DMS53 treated with DMSO at 0.1 percent for 48 hours (cell line): ENCODE results near the gene AADACL3.
"Not testable (repeated sequence)": the region's sequence is repeated elsewhere in the genome, so short reads cannot be mapped to it uniquely, and the experiment has no call there.

Experiments
- DNase-seq: peaks from one replicate; lab custom pipeline; 2025; ENCODE audit not compliant: unreplicated experiment; lab: John Stamatoyannopoulos, UW

Gene AADACL3

DNA sequence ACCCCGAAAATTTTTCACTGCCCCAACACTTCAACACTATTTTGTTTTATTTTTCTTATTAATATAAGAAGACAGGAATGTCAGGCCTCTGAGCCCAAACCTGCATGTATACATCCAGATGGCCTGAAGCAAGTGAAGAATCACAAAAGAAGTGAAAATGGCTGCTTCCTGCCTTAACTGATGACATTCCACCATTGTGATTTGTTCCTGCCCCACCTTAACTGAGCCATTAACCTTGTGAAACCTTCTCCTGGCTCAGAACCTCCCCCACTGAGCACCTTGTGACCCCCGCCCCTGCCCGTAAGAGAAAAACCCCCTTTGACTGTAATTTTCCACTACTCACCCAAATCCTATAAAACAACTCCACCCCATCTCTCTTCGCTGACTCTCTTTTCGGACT, 2.3 kb upstream of the AADACL3 start:
- not testable (repeated sequence) for DNase-seq

DNA sequence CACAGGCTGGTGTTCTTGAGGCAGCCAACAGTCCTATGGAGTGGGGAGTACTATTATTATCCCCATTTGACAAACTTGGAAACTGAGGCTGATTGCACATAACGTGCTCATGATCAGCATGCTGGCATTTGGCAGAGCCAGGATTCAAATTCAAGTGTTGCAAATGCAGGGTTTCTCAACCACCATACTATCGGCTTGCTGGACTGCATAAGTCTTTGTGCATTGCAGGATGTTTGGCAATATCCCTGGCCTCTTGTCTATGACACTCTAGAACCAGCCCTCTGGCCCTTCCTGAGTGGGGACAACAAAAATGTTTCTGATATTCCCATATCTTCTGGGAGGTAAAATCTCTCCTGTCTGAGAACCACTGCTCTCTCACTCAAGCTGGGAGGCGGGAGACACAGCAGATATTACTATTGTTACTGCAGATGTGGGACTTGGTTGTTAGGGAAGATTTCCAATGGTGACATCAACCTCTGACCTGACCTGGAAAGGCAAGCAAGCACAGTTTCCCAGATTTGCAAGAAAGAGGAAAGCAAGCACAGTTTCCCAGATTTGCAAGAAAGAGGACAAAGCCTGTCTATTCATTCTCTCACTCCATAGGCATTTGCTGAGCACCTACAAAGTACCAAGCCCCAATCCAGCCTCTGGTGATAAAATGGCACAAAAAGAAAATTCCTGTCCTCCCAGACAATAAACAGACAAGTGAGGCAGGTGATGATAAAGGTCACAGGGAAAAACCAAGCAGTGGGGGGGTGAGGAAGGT, 1.0 kb upstream of the AADACL3 start:
- DNase-seq, result no peak

DNA sequence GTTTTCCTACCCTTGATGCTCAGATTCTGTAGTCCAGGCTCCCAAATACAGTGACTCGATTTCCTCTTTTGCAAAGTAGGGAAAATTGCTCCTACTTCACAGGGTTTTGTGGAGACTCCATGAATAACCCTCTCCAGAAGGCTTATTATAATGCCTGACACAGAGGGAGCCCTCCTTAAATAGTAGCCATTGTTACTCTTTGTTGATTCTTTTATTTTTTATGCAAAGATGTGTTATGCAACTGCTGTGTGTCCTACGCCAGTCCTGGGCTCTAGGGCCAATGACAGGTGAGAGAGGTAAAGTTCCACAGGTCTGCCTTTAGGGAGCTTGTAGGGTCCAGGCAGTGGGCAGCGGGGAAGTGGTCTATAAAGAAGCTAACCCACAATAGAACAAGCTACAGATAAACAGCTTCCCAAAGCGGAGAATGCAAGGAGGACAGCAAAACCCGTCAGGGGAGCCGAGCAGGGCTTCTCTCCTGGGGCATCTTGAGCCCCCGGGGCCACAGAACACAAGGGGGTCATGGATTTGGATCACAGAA, 1.5 kb downstream of the AADACL3 start:
- no peak for DNase-seq

DNA sequence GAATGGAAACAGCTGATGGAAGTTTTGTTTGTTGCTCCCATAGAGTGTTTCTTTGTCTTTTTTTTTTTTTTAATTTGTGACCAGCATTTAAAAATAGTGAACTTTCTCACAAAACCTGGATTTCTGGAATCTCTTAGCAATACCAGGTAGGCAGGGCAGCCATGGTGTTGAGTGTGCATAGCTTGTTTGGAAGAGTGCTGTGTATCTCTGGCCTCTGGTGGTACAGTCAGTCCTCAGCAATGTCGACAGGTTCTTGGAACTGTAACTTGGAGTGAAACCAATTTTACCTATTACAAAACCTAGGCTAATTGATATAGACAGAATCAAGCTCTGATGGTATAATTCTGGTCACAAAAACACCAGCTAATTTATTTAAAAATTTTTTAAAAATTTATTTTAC, 6.7 kb downstream of the AADACL3 start:
- DNase-seq, result no peak

DNA sequence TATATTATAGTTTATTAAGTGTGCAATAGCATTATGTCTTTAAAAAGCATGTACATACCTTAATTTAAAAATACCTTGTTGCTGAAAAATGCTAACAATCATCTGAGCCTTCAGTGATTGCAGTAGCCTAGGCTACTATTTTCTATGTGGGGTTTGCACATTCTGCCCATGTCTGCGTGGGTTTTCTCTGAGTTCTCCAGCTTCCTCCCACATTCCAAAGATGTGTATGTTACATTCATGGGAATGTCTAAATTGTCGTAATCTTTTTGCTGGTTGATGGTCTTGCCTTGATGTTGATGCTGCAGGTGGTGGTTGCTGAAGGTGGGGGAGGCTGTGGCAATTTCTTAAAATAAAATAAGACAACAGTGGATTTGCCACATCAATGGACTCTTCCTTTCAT, 12.5 kb downstream of the AADACL3 start:
- no peak for DNase-seq

DNA sequence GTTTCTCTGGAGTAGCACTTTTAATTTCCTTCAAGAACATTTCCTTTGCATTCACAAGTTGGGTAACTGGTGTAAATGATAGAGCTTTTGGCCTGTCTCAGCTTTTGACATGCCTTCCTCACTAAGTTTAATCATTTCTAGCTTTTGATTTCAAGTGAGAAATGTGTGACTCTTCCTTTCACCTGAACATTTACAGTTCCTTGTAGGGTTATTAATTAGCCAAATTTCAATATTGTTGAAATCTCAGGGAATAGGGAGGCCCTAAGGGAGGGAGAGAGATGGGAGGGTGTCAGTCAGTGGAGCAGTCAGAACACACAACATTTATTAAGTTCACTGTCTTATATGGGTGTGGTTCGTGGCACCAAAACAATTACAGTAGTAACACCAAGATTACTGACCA, 14.2 kb downstream of the AADACL3 start:
- no peak for DNase-seq

DNA sequence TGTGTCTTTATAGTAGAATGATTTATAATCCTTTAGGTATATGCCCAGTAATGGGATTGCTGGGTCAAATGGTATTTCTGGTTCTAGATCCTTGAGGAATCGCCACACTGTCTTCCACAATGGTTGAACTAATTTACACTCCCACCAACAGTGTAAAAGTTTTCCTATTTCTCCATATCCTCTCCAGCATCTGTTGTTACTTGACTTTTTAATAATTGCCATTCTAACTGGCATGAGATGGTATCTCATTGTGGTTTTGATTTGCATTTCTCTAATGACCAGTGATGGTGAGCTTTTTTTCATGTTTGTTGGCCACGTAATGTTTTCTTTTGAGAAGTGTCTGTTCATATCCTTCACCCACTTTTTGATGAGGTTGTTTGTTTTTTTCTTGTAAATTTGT, 15.2 kb downstream of the AADACL3 start:
- not testable (repeated sequence) for DNase-seq

DNA sequence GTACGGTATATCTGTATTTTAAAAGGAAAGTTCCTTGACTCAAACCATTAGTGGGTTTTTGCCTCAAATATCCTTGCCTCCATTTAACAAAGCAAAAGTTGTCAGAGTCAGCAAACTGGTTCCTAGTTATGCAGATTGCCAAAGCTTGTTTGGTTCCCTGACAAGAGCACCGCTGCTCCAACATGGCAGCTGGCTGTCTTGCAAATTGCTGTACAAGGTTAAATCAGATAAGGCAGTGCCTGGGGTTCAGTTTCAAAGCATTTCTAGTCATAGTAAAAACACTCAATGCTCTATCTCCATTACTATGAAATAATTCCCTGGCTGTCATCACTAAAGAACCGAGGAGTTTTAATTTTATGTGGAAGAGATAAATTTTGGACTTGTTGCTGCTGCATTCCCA, 18.7 kb downstream of the AADACL3 start:
- no peak for DNase-seq

DNA sequence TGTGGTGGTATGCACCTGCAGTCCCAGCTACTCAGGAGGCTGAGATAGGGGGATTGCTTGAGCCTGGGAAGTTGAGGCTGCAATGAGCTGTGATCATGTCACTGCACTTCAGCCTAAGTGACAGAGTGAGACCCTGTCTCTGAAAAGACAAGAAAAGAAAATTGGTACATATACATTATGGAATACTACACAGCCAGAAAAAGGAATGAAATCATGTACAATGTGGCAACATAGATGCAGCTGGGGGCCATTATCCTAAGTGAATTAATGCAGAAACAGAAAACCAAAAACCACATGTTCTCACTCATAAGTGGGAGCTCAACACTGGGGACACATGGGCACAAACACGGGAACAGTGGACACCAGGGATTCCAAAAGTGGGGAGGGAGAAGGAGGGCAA, 23.0 kb downstream of the AADACL3 start:
- DNase-seq, result no peak

DNA sequence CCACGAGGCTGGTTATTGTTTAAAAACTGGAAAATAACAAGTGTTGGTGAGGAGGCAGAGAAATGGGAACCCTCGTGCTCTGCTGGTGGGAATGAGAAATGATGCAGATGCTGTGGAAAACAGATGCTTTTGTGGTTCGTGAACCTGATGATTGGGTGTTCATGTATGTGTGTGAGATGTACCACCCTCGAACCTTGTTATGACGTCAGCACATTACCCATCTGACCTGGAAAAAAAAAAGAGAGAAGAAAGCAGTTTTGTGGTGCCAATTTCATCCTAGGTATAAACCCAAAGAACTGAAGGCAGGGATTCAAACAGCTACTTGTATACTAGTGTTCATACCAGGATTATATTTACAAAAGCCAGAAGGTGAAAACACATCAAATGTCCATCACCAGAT, 23.7 kb downstream of the AADACL3 start:
- DNase-seq, result no peak

DNA sequence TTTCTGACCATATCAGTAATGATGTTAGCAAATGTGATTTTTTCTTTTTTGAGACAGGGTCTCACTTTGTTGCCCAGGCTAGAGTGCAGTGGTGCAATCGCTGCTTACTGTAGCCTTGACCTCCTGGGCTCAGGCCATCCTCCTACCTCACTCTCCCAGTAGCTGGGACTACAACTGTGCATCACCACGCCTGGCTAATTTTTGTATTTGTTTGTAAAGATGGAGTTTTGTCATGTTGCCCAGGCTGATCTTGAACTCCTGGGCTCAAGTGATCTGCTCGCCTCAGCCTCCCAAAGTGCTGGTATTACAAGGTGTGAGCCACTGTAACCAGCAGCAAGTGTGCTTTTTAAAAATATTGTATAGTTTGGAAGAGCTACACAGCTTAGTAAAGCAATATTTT, 26.0 kb downstream of the AADACL3 start:
- no peak for DNase-seq

DNA sequence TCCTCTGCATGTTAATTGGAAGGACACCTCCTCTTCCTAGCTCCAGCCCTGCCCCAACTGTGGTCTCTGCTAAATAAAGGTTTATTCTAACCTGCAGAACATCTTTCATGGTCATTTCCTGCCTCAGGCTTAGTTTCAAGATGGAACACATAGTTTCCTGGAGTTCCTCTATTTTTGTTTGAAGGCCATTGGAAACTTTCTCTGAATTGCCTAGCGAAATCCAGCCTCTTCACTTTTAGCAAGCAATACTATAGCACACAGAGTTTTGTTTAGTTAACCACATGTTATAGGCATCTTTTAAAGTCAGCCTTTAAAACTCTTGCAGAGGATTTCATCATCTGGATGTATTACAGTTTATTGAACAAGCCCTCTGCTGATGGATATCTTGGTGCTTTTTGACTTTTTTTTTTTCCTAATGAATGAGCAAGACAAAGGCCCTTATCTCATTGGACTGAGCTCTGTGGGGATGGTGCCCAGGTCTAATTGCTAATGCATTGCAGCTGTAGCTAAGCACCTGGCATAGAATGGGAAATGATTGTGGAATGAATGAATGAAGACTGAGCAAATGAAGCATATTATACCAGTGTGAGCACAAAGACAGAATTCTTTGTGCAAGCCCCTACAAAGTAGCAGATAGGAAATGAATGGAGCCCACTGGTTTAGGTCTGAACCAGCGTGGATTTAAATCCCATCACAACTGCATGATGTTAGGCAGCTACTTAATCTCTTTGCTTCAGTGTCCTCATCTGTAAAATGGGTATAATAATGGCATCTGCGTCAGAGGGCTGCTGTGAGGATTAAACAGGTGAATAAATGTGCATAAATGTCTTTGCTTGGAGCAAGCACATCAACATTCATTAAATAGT, 29.4 kb downstream of the AADACL3 start:
- DNase-seq, result no peak

DNA sequence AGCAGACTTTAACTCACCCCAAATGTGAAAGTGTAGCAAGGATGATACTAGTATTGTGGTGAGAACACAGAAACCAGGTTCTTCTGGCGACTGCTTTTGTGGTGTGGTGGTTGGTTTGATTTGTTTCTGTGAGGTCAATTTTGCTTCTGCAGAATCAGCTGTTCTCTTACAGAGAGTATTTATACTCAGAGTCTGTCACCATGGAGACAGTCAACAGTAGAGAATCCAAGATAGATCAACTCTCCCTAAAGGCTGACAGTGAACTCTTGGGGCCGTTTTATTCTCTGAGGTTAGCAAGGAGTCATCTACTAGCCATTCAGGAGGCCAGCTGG, 30.0 kb downstream of the AADACL3 start, which contains the start of gene CFAP107:
Gene CFAP107, plus strand, starts transcription at position 209 of the 332 bp plus-strand sequence. CDS start 231 bp downstream, outside the sequence.
- DNase-seq, result no peak

DNA sequence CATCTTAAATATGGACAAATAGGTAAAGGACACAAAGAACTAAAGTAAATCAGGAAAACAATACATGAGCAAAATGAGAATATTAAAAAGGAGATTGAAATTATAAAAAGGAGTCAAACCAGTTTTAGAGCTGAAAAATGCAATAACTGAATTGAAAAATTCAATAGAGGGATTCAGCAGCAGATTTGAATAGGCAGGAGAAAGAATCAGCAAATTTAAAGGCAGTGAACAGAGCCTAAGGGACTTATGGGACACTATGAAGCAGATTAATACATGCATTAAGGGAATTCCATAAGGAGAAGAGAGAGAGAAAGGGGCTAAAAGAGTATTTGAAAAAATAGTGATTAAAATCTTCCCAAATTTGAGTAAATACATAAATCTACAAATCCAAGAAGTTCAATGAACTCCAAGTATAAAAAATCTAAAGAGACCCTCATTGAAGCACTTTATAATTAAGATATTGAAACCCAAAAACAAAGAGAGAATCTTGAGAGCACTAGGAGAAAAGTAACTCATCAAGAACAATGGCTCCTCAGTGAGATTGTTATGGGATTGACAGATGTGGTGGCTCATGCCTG, 33.0 kb downstream of the AADACL3 start:
- no peak for DNase-seq

DNA sequence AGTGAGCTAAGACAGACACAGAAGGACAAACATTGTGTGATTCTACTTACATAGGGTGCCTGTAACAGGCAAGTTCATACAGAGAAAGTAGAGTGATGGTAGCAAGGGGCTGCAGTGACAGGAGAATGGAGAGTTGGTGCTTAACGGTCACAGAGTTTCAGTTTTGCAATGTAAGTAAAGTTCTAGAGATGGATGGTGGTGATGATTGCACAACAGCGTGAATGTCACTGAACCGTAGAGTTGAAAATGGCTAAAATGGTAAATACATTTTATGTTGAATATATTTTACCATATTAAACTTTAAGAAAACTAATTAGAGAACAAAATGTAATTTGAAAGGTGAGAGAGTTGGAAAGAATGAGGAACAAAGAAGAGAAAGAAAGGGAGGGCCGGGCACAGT, 38.8 kb downstream of the AADACL3 start:
- DNase-seq, result no peak

DNA sequence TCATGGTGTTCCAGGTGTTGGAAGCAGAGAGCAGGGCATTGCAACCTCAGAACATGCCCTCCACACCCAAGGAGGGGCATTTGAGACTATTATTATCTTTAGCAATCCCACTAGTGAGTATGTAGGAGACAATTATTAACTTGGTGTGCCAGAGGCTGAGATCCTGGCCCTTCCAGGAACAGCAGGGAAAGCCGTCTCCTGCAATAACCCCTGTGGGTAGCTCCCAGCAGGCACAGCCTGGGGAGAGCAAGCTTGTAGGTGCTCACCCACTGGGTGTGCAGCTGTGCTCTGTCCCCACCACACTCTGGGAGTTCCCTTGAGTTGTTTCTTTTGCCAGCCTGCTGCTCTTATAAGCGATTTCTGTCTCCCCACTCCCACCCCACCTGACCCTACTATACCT, 40.4 kb downstream of the AADACL3 start:
- no peak for DNase-seq

DNA sequence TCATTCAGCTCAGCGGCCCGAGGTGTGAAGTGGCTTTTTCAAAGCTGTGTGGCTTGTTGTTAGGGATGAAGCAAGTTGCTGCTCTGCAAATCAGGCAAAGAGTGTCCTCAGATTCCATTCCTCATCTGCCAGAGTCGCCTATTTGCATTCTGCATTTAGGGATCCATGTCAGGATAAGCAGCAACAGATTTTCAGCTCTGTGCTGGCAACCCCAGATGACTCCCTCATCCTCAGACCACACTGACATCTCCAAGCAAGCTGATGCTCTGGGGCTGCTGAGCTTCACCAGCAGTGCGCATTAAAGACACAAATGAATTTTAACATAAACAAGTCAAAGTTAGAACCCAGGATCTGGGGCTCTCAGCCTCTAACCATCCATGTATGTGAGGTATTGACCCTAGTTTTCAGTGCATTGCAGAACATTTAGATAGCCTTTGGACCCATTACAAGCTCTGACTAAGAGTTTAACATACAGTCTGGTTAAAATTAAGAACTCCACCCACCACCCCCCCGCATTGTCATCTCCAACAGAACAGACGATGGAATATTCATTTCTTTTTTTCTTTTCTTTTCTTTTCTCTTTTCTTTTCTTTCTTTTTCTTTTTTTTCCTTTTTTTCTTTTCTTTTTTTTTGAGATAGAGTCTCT, 41.0 kb downstream of the AADACL3 start:
- DNase-seq, result no peak

DNA sequence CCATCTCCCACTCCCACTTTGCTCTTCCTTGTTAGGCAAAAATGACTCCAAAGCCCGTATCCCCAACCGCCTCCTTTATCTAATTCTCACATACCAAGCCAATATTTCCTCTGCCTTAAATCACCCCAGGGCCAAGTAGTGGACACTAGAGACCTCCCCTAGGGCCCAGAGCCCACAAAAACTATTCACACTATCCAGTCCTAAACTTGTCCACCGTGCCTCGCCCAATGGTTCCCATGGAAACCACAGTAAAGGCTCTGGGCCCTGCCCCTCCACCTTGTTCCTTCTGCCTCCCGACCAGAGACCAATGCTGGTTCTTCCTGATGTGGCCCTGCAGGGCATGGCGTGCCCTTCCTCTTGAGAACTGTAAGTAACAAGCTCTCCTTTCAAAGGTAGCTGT, 41.9 kb downstream of the AADACL3 start:
- no peak for DNase-seq

DNA sequence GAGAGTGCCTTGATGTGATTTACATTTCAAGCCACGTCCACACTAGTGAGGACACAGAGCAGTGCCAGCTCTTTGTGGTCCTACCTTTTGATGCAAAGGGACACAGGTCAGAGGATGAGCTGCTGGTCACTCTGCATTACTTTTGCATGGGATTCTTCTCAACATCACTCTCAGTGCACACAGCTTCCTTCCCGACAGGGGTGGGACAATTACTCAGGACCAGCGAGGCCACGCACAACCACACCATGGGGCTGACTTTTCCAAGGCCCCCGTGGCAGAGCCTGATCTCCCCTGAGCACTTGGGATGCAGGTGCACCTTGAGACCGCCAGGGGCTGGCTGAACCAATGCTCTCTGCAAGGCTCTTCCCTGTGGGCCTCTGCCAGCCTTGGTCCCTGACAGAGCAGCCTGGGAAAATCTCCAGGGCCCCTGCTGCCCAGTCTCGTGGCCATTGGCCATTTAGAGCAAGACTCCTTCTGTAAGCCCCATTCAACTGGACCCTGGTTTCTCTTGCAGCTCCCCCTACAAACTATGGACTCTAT, 44.4 kb downstream of the AADACL3 start:
- no peak for DNase-seq

DNA sequence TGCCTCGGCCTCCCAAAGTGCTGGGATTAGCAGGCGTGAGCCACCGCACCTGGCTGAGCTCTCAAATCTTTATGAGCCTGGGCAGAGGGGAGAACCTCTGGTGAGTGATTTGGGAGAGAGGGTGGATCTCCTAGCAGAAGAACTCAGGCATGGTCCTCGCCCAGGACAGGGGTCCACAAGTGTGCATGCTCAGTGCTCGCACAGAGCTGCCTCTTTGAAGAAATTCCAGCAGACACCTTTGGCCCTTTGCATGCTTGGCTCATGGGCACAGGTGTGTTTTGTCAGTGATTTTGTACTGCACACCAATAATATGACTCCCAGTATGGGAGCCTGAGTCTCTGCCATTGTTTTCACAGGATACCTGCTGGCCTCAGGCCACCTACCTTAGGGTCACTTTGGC, 45.9 kb downstream of the AADACL3 start:
- no peak for DNase-seq

DNA sequence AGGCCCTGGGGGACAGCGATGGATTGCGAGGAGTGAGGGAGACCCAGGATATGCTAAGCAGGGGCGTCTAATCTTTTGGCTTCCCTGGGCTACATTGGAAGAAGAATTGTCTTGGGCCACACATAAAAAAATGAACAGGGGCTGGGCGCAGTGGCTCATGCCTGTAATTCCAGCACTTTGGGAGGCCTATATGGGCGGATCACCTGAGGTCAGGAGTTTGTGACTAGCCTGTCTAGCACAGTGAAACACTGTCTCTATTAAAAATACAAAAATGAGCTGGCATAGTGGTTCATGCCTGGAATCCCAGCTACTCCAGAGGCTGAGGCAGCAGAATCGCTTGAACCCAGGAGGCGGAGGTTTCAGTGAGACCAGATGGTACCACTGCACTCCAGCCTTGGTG, 46.9 kb downstream of the AADACL3 start:
- DNase-seq, result no peak
